ENCODE data around the gene TNFRSF9.

GRCh38 chr1:7960867-7961215 lies 20.2 kb upstream of the TNFRSF9 start:
- TF ChIP-seq CHD2 (IDR thresholded peaks at IDR 0.05; ENCODE audit: low read length, partially characterized antibody) (no peak), CTCF (IDR thresholded peaks at IDR 0.05) (no peak), RCOR1 (IDR thresholded peaks at IDR 0.05; ENCODE audit: low read length) (no peak), POLR2AphosphoS5 (IDR thresholded peaks at IDR 0.05; ENCODE audit: low read depth, low read length) (no peak), EP300 (IDR thresholded peaks at IDR 0.05; ENCODE audit: borderline replicate concordance in 1 of 2, low read depth in 1 of 2, low read length in 1 of 2) (no peak), TAF1 (IDR thresholded peaks at IDR 0.05; ENCODE audit: borderline replicate concordance, low read depth, low read length) (no peak), USF2 (IDR thresholded peaks at IDR 0.05; ENCODE audit: borderline replicate concordance, low read depth, low read length) (no peak), RAD21 (IDR thresholded peaks at IDR 0.05; ENCODE audit: low read length) (no peak), USF1 (IDR thresholded peaks at IDR 0.05; ENCODE audit: borderline replicate concordance, low read depth) (no peak), EZH2phosphoT487 (IDR thresholded peaks at IDR 0.05; ENCODE audit: borderline replicate concordance, low read depth) (no peak), YY1 (IDR thresholded peaks at IDR 0.05; ENCODE audit: low read depth) (no peak)
